Fibroblast of the aortic adventitia (primary cell): ENCODE data around the gene GRIK3. TPM values are rescaled to one million over a fixed set of nuclear protein-coding genes. Genes with fewer than 3 reads are reported as not detected.

ENCODE experiments used
- DNase-seq: peaks from one replicate; pipeline ENCODE4 v3.0.0-alpha.2; 2010; ENCODE audit warnings: low read depth
- H3K4me3 ChIP-seq: 2 replicates; pipeline ENCODE4 v1.5.1; 2011; ENCODE audit warnings: low read depth, mild to moderate bottlenecking, control low read depth, low read length, moderate library complexity
- total RNA-seq: library from RNA; depleted of rRNA; stranded (reverse); fragments of >200 nt; gene quantifications from 2 replicates; pipeline ENCODE4 v1.2.3, GENCODE V29; 2012; ENCODE audit warnings: low replicate concordance
- TF ChIP-seq, protein P1 (sequence below): IDR thresholded peaks from 2 replicates; pipeline ENCODE4 v1.5.1; 2011; ENCODE audit warnings: mild to moderate bottlenecking, low read length, control low read depth, inconsistent platforms; ENCODE audit not compliant: insufficient read depth

The GRIK3 gene
- total RNA-seq, 1 donor = not detected

DNA sequence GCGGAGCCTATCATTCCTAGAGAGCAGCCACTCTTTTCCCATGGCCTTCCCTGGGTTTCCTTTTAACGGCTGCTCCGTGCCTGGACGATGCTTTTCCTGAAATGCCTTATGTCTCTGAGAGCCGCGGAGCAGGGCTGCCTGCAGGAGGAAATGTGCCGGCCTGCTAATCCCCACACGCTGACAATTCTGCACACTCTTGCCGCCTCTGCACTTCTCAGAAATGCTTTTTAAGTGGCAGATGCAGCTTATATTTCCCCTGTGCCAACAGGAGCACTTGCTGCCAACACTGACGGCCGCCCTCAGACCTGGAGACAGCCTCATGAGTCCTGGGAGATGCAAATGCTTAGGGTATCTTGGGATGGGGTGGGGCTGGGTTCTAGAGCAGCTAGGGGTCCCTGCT lies 253.2 kb downstream of the GRIK3 start:
- no peak for DNase-seq
- no peak overlapping the region for H3K4me3 ChIP-seq
- TF ChIP-seq, protein P1, sequence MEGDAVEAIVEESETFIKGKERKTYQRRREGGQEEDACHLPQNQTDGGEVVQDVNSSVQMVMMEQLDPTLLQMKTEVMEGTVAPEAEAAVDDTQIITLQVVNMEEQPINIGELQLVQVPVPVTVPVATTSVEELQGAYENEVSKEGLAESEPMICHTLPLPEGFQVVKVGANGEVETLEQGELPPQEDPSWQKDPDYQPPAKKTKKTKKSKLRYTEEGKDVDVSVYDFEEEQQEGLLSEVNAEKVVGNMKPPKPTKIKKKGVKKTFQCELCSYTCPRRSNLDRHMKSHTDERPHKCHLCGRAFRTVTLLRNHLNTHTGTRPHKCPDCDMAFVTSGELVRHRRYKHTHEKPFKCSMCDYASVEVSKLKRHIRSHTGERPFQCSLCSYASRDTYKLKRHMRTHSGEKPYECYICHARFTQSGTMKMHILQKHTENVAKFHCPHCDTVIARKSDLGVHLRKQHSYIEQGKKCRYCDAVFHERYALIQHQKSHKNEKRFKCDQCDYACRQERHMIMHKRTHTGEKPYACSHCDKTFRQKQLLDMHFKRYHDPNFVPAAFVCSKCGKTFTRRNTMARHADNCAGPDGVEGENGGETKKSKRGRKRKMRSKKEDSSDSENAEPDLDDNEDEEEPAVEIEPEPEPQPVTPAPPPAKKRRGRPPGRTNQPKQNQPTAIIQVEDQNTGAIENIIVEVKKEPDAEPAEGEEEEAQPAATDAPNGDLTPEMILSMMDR = no peak

DNA sequence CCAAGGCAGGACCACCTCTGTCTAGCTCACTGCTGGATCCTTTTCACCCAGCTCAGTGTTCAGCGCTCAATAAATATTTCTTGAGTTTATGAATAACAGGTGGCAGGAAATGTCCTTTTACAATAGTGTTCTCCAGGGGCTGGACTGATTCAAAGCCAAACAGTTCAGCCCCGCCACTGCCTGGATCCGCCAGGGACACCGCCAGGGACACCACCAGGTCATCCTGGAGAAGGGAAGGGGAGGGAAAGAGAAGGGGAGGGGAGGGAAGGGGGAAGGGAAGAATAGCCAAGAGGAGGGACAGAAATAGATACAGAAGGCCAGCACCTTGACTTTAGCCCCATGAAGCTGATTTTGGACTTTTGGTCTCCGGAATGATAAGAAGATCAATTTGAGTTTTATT lies 255.6 kb downstream of the GRIK3 start:
- TF ChIP-seq, protein P1 = no peak
- DNase-seq = no peak
- no peak overlapping the region for H3K4me3 ChIP-seq

DNA sequence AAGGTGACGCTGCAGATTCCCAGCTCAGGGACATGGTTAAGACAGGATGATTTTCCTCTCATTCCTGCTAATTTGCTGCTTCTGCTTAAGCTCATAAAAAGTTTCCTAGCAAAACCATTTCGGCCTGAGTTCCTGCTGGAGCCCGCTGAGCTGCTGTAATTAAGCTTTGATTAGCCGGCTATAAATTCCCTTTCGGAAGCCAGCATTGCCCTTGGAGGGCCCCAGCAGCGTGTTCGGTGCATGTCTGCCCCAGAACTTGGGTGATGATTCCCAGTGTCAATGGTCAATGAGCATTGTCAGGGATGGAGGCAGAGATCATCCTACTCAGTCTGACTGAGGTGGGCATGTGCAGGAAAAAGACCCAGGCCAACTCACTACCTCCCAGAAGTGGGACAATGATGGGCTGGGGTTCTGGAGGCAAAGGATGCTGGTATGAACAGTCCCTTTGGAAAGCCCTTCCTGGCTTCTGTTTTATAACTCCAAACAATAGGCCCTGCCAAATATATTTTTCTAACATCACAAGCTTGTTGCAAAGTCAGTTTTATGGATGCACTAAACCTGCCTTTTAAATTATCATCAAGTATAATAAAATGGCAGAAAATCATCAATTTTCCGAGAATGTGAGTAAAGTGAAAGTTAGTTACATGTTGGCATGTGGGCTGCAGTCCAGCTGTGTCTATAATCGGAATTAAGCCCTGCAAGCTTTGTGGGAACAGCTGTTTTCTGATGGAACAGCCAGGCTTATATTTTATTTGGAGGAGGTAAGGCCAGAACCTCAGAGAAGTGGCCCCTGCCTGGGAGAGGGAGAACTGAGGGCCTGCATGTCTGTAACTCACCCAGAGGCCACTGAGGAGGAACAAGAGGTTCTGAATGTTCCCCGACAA lies 257.1 kb downstream of the GRIK3 start:
- no peak overlapping the region for H3K4me3 ChIP-seq
- TF ChIP-seq, protein P1 = no peak
- DNase-seq = no peak

DNA sequence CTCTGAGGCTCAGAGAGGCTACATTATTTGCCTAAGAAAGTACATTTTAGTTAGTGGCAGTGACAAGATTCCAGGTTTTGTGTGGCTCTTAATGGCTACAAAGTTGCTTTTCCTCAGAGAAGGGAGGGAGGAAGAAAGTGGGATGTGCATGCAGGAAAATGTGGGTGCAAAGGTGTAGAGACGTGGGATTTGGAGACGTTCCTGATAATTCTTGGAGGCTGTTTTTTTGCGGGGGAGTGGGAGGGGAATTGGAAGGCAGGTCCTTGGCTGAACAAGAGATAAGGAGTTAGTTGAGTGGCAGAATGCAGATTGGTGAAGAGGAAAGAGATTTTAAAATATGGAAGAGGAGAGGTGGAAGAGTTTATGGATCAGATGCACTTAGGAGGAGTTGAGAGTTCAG lies 258.1 kb downstream of the GRIK3 start:
- DNase-seq = no peak

DNA sequence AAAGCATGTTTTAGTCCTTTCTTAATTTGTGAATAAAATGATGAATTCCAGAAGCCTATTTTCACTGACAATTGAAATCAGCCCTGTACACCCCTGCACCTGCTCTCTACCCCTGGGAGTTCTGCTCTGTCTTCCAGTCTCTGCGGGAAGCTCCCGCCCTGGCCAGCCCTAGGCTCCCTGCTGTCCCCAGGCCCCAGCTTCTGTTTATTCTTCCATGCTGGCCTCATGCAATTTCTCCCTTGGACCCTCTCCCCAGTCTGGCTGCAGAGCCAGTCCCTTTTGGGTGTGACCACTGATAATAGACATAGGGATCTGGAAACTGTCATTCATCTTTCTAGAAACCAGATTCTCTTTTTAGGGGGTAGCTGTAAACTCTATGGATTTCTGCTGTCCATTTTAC lies 258.6 kb downstream of the GRIK3 start:
- TF ChIP-seq, protein P1 = no peak
- DNase-seq = no peak

More for the DNA sequence above, 258.1 kb downstream of the GRIK3 start:
- no peak overlapping the region for H3K4me3 ChIP-seq
- TF ChIP-seq, protein P1 = no peak

DNA sequence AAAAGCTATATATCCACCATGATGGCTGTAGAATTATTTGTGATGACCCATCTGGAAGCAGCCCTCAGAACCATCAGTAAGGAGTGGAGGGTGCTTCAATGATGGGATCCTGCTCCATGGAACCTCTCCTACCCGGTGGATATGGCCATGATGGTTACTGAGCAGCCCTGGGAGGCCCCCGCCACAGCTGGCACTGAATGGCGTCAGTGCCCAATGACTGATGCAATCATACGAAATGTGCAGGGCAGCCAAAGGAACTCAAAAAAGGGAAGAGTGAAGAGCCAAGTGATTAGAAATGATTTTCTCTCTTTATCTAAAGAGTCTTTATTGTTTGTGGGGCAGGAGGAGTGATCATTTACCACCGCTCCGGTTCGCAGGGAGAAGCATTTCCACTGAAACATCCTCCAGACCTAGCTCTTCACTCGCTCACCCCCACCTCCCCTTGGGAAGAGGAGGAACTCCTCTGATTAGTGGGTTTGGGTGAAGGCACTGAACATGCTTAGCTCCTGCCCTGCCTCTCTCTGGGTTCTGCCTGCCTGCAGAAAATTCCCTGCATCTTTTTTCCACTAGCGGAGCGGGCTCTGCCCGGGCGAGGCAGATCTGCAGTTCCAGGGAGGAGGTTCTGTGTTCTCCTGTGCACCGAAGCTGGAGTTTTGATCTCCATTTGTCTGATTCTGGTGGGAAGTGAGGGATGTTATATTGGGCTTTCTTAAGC lies 260.3 kb downstream of the GRIK3 start:
- TF ChIP-seq, protein P1 = no peak
- DNase-seq = no peak
- no peak overlapping the region for H3K4me3 ChIP-seq

More for the DNA sequence above, 258.6 kb downstream of the GRIK3 start:
- no peak overlapping the region for H3K4me3 ChIP-seq
